SHP77 treated with DMSO at 0.1 percent for 48 hours (cell line): ENCODE measurements around the gene DEDD2.

ENCODE experiments used
- DNase-seq: peaks from one replicate; lab custom pipeline; 2025; lab: John Stamatoyannopoulos, UW

The DEDD2 gene

GRCh38 chr19:42248270-42249148 is 31.0 kb upstream of the DEDD2 start:
- DNase-seq = no peak

DNA sequence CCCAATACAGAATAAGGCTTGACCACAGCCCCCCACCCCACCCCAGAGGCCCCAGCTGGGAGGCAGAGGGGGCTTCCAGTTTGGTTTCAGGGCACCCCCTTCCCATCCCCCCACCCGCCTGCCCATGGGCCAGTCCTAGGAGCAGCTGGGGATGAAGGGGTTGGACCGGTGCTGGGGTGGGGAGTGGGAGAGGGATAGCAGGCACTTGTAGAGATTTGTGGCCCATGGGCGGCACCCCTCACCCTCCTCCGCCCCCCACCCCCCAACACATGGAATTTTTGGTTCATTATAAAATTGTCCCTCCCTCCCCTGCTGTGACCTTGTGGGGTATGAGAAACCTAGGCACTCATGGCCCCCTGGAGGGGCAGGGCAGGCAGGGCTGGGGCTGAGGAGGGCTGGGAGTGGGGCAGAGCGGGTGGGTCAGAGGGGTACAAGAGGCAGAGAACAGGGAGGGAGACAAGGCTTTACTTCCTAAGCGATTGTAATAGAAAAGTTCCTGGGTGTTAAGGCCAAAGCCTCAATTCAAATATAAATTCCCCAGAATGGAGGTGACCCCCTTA is 30.2 kb upstream of the DEDD2 start:
- no peak for DNase-seq

DNA sequence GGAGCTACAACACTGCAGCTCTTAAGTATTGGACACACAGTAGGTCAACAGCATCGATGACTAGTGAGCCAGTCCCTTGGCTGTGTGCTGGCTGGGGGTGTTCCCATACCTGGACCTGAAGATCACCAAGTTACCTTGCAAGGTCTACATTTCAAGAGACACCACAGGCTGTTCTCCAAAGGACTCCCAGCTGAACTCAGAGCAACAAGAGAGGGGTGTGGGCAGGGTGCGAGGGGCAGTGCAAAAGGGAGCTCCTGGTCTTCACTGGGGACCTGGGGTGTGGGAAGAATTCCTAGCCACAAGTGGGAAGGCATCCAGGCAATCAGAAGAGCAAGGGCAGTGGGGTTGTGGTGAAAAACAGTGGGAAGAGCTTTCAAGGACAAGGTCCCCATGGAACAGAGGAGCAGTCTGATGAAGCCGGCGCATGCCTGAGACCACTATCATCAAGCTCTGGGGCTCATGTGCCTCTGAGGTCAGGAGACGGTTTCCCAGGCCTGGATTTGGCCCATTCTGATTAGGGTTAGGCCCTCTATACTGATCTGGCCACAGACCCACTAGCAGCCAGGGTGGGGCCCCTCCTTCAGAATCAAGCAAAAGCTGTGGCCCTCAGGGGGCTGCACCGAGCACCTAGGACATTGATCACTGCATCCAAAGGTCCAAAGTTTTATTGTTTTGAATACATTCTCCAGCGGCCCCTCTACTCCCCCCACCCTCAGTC is 29.6 kb upstream of the DEDD2 start:
- no peak for DNase-seq

- peak; percentile 25 for DNase-seq
These were observed 28.9 kb upstream of the DEDD2 start for GRCh38 chr19:42246143-42246921.

DNA sequence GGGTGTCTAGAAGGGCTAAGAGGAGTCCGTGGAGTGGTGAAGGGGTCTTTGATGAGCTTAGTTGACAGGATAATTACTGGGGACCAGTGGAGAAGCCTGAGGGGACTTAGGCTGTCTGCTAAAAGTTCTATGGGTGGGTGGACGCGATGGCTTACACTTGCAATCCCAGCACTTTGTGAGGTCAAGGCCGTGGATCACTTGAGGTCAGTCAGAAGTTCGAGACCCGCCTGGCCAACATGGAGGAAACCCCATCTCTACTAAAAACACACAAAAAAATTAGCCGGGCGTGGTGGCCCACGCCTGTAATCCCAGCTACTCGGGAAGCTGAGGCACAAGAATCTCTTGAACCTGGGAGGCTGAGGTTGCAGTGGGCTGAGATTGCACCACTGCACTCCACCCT is 27.8 kb upstream of the DEDD2 start:
- DNase-seq = no peak

DNA sequence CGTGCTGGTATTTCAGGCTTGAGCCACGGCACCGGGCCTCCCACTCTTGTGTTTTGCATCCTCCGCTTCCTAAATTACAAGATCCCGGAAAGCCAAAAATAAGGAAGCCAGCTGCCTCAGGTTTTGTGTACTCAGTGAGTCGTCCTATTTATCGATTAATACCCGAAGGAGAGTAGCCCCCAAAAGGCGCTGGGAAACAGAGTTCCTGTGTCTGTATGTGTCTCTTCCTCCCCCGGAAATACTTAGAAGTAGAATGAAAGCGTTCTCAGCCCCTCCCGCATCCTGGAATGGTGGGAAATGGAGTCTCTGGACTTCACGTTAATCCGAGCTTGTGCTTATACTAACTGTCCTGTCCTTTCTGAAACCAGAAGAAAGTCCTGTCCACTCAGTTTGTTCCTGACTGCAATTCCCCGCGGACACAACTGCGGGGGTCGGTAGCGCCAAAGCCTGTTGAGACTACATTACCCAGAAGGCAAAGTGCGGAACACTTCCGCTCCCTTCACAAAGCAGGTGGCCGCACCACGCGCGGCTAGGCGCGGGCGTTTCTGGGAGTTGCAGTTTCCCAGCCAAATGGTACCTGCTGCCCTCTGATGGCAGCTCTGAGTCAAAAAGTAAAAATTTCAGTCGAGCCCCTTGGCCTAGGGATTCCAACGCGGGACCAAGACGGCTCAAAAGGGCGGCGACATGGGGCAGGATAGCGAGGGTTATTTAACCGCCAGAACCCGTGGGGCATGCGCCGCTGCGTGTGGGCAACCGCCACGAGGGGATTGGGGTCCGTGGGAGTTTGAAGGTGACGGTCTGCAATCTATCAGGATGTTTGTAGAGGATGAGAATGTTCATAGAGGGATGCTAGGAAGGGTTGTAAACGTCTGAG is 27.1 kb upstream of the DEDD2 start:
- DNase-seq = peak; percentile 94

- DNase-seq = peak; percentile 100
These were observed 25.3 kb upstream of the DEDD2 start, which contains the start of gene GSK3A for GRCh38 chr19:42242512-42243409. TSS of gene GSK3A (minus strand) at chr19:42242602. CDS start at chr19:42242465, 137 bp downstream.

DNA sequence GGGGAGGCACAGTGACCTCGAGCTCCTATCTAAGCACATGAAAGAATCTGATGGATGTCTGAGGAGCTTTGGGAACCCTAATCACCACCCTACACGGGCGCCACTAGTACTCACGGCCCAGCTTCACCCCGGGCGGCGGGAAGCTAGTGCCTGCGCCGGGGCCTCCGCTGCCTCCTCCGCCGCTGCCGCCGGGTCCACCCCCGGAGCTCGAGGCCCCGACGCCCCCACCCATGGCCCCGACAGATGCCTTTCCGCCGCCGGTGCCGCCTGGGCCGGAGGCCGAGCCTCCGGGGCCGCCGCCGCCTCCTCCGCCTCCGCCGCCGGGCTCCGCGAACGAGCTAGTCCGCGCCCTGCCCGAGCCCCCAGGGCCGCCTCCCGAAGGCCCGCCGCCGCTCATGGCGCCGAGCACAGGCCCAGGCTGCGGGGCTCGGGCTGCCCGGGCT is 24.6 kb upstream of the DEDD2 start:
- DNase-seq = no peak

GRCh38 chr19:42241279-42241678 is 23.8 kb upstream of the DEDD2 start:
- DNase-seq = no peak

GRCh38 chr19:42239544-42240220 is 22.2 kb upstream of the DEDD2 start:
- no peak for DNase-seq

DNA sequence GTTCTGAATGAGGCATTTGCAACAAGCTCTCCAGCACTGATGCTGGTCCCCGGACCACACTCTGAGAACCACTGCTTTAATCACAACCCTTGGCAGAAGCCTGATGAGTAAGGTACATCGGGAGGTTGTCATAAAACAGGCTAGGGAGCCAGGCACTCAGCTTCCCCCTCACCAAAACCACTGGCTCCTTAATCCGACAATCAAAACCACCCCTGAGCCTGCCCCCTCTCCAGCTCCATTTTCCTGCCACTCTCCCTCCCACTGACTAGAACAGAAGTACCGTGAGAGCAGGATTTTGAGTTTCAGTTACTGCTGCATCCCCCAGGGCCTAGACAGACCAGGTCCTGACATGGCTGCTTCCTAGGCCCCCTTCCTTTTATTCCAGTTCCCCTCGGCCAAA is 17.7 kb upstream of the DEDD2 start:
- DNase-seq = no peak

DNA sequence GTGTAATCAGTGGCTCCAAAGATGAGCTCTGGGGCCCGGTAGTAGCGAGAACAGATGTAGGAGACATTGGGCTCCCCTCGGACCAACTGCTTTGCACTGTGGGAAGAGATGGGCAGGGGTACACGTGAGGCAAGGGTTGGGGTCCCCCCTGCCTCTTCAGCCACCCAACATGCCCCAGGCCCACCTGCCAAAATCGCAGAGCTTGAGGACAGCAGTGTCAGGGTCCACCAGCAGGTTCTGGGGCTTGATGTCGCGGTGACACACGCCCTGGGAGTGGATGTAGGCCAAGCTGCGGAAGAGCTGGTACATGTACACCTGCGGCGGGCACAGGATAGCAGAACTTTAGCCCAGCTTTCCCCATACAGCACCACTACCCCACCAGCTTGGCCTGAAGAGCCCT is 16.9 kb upstream of the DEDD2 start:
- no peak for DNase-seq

- no peak for DNase-seq
These were observed 16.3 kb upstream of the DEDD2 start for GRCh38 chr19:42233678-42234292.

DNA sequence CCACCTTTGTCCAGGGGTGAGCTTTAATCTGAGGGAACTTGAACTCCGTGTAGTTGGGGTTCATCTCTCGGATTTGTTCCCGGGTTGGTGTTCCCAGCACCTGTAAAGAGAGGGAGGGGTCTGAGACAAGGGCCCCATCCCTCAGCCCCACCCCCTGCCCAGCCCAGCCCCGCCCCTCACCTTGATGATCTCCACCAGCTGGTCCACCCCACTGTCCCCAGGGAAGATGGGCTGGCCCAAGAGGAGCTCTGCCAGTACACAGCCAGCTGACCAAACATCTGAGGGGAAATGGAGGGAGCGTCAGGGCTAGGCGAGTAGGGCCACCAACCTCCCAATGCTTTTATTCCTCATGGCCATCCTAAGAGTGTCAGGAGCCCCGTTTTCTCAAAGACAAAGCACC is 15.6 kb upstream of the DEDD2 start:
- no peak for DNase-seq

GRCh38 chr19:42232435-42232834 is 15.0 kb upstream of the DEDD2 start:
- no peak for DNase-seq

- DNase-seq = no peak
These were observed 13.1 kb upstream of the DEDD2 start for GRCh38 chr19:42230571-42230970.

GRCh38 chr19:42229855-42230351 is 12.4 kb upstream of the DEDD2 start:
- no peak for DNase-seq

DNA sequence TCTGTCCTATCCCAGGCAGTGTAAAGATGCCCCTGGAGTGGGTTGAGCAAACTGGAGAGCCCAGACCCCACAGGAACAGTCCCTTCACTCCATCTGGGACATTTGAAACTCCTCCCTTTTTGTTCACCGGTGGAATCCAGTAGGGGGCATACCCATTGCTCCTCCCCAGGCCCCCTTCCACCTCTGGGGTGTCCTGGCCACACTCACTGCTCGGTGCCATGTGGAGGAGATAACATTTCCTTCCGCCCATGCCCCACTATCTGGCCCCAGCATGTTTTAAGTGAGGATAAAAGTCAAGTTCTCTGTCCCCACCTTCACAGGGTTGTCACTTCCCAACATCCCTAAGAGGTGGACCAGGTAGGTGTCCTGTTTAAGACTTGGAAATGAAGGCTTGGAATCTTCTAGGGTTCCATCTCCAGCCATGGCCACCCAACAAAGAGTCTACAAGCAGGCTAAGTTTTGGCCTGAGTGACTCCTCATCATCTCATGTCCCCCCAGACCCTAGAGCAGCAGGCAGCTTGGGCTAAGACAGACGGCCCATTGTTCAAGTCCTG is 11.9 kb upstream of the DEDD2 start:
- no peak for DNase-seq
